Osteocyte (in vitro differentiated cells): ENCODE results near the gene EIF4E3. TPM values are rescaled to one million over a fixed set of nuclear protein-coding genes. Genes with fewer than 3 reads are reported as not detected.

ENCODE experiments used
- DNase-seq: peaks from one replicate; pipeline ENCODE4 v3.0.0; 2021; ENCODE audit warnings: mixed read lengths; ENCODE audit not compliant: unreplicated experiment; ENCODE audit errors: extremely low spot score
- H3K27ac Mint-ChIP-seq: one replicate; pipeline ENCODE4 v1.8.0; 2021; ENCODE audit warnings: mild to moderate bottlenecking, mixed read lengths; ENCODE audit not compliant: unreplicated experiment
- H3K27me3 Mint-ChIP-seq: one replicate; pipeline ENCODE4 v1.8.0; 2021; ENCODE audit warnings: mixed read lengths; ENCODE audit not compliant: unreplicated experiment
- H3K36me3 Mint-ChIP-seq: one replicate; pipeline ENCODE4 v1.8.0; 2021; ENCODE audit warnings: mixed read lengths; ENCODE audit not compliant: unreplicated experiment
- H3K4me1 Mint-ChIP-seq: one replicate; pipeline ENCODE4 v1.8.0; 2021; ENCODE audit warnings: mixed read lengths; ENCODE audit not compliant: unreplicated experiment
- H3K4me3 Mint-ChIP-seq: one replicate; pipeline ENCODE4 v1.8.0; 2021; ENCODE audit warnings: mild to moderate bottlenecking, moderate library complexity, mixed read lengths; ENCODE audit not compliant: unreplicated experiment
- H3K9me3 Mint-ChIP-seq: one replicate; pipeline ENCODE4 v1.8.0; 2021; ENCODE audit warnings: mixed read lengths; ENCODE audit not compliant: unreplicated experiment
- CTCF ChIP-seq: fragments of 200-600 bp; sonication (generic); IDR thresholded peaks from 2 replicates; pipeline ENCODE4 v1.5.0; 2021; ENCODE audit warnings: antibody characterized with exemption, mild to moderate bottlenecking, moderate library complexity
- total RNA-seq: library from RNA; stranded (reverse); gene quantifications from 2 replicates; pipeline ENCODE4 v1.2.1, GENCODE V29; 2021

Gene EIF4E3
- total RNA-seq, 1 donor from 2014 or later, result 7.7 TPM

GRCh38 chr3:71673486-71673885, 51.7 kb downstream of the EIF4E3 start:
- Mint-ChIP-seq H3K27ac (no peak overlapping the region), H3K4me1 (peaks cover 20% of the 10 kb centered on the region), H3K9me3 (no peaks in the 10 kb centered on the region), H3K36me3 (no peaks in the 10 kb centered on the region), H3K27me3 (no peaks in the 10 kb centered on the region), H3K4me3 (no peak overlapping the region)
- TF ChIP-seq CTCF, result no peak
- DNase-seq, result no peak

- Mint-ChIP-seq H3K9me3 (no peaks in the 10 kb centered on the region), H3K4me3 (no peak overlapping the region)
Measured at GRCh38 chr3:71672807-71673206, 52.4 kb downstream of the EIF4E3 start.

DNA sequence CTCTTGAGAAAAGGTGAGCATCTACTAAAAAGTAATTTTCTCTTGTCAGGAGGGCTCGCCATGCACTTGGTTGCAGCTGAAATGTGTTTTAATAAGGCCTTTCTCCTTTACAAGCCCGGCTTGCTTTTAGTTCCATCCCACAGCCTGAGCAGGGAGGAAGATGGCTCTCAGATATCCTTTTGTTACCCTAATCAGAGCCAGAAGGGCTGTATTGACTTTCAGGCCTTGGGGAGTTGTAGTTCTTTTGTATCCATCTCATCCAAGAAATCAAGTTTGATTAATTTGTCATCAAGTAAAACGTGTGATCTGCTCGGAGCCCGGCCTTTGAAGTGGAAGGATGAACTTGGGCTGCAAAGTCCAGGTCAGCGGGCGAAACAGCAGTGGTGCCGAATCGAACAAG, 52.9 kb downstream of the EIF4E3 start:
- TF ChIP-seq CTCF, result no peak
- H3K27me3 Mint-ChIP-seq, result no peaks in the 10 kb centered on the region
- H3K9me3 Mint-ChIP-seq, result no peaks in the 10 kb centered on the region
- peaks cover 20% of the 10 kb centered on the region for H3K4me1 Mint-ChIP-seq
- H3K27ac Mint-ChIP-seq, result no peak overlapping the region
- DNase-seq, result no peak
- no peaks in the 10 kb centered on the region for H3K36me3 Mint-ChIP-seq
- no peak overlapping the region for H3K4me3 Mint-ChIP-seq

More at GRCh38 chr3:71672807-71673206, 52.4 kb downstream of the EIF4E3 start:
- DNase-seq, result no peak
- TF ChIP-seq CTCF, result no peak
- no peaks in the 10 kb centered on the region for H3K27me3 Mint-ChIP-seq
- H3K36me3 Mint-ChIP-seq, result no peaks in the 10 kb centered on the region
- peak overlapping the region; percentile 29 for H3K27ac Mint-ChIP-seq
- H3K4me1 Mint-ChIP-seq, result peaks cover 20% of the 10 kb centered on the region

DNA sequence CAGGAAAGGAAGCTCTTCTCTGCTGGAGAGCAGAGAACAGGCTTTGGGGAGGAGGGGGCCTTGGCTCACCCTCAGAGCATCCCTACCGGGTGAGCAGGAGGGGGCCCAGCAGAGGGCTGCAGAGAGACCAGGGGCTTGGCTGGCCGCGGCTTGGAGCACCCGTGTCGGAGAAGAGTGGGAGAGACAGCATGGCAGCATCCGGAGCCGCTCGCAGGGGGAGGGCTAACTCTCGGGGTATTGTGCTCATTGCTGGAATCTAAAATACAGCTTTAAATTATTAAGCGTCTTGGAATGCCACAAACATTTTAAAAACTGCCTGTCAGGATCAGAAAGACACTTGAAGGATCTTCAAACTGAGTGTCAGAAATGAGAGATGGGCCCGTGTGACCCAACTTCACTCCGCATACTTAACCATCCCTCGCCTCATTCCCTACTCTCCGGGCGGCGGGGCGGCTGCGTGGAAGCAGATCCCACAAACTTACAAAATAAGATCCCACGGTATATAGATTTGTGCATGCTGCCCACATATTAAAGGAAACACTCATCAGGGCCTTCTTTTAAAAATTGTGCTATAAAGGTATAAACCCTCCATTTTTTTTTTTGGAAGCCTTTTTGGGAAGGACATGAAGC, 53.9 kb downstream of the EIF4E3 start:
- H3K4me1 Mint-ChIP-seq, result peaks cover 19% of the 10 kb centered on the region
- H3K27ac Mint-ChIP-seq, result no peak overlapping the region
- no peak for DNase-seq
- no peaks in the 10 kb centered on the region for H3K27me3 Mint-ChIP-seq
- no peak for TF ChIP-seq CTCF
- H3K9me3 Mint-ChIP-seq, result peaks cover under 1% of the 10 kb centered on the region
- H3K36me3 Mint-ChIP-seq, result no peaks in the 10 kb centered on the region
- H3K4me3 Mint-ChIP-seq, result no peak overlapping the region

DNA sequence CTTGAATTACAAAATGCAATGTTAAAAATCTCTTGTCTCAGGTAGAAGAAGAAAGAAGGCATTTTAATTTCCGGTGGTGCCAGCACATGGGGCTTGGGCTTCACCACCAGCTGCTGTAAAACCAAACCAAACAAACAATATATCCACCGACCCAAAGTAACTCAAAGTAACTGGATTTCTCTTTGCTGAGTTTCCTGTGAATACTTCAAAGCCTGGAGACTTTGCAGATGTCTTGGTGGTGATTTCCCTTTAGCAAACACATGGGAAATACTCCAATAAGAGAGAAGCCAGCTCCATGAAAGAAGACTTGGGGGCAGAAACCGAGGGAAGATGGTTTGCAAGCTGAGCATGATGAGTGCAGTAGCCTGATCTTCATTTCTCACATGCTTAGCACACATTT, 62.6 kb downstream of the EIF4E3 start:
- DNase-seq, result no peak
- H3K9me3 Mint-ChIP-seq, result peaks cover 10% of the 10 kb centered on the region
- peaks cover 17% of the 10 kb centered on the region for H3K4me1 Mint-ChIP-seq
- TF ChIP-seq CTCF, result no peak
- no peak overlapping the region for H3K27ac Mint-ChIP-seq
- H3K4me3 Mint-ChIP-seq, result no peak overlapping the region
- H3K27me3 Mint-ChIP-seq, result no peaks in the 10 kb centered on the region
- H3K36me3 Mint-ChIP-seq, result peaks cover 3% of the 10 kb centered on the region
